NB4 (cell line): Measurements from ENCODE around the gene PCDHGB3.

Source experiments
- CTCF ChIP-seq: IDR thresholded peaks from one replicate; pipeline ENCODE4 v1.5.1; 2012; ENCODE audit warnings: low read depth, low read length
- MAX ChIP-seq: IDR thresholded peaks from 2 replicates; pipeline ENCODE4 v1.6.1; 2011; ENCODE audit warnings: low read depth, low read length
- MYC ChIP-seq: IDR thresholded peaks from 2 replicates; pipeline ENCODE4 v1.6.1; 2011; ENCODE audit warnings: low read depth, low read length
- POLR2A ChIP-seq: IDR thresholded peaks from 2 replicates; pipeline ENCODE4 v1.6.1; 2011; ENCODE audit warnings: mild to moderate bottlenecking; ENCODE audit not compliant: insufficient read length; ENCODE audit errors: extremely low read depth

- no peak for TF ChIP-seq CTCF
- TF ChIP-seq POLR2A: no peak
- TF ChIP-seq MAX: no peak
- no peak for TF ChIP-seq MYC
Measured at GRCh38 chr5:141356950-141357349, 13.1 kb upstream of the PCDHGB3 start.
